ENCODE results near the gene FBF1.
"Not testable (repeated sequence)": the region's sequence is repeated elsewhere in the genome, so short reads cannot be mapped to it uniquely, and the experiment has no call there.

Gene FBF1, protein sequence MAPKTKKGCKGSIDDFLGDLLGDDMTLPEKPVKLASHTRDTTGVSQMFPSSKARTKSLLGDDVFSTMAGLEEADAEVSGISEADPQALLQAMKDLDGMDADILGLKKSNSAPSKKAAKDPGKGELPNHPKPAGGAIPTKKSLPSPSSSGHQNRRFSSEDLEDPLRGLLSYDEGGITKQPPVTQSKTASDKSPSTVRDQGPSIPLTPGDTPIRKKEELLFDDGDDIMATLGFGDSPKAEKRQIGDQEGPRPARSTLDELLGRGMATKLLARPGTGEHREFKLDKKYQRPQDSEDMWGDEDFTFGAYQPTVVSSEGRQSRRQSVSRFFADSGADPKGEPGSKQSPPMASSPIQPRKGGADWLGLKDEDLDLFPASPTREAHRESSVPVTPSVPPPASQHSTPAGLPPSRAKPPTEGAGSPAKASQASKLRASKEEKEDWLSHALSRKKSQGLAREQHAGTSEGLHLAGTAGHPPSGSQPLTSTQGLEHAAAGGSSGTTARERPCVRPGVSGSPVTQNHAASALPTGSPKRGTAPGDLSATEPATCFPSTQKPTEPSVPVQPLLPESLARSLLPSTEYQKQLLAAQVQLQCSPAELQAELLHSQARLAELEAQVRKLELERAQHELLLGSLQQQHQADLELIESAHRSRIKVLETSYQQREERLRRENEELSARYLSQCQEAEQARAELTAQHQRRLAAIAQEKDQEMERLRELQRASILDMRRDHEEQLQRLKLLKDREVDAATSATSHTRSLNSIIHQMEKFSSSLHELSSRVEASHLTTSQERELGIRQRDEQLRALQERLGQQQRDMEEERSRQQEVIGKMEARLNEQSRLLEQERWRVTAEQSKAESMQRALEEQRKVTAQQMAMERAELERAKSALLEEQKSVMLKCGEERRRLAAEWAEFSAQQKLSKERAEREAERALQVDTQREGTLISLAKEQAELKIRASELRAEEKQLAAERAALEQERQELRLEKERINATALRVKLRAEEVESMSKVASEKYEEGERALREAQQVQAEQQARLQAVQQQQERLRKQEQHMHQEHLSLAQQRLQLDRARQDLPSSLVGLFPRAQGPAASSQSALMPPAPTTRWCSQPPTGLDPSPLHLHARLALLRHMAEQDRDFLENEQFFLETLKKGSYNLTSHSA

DNA sequence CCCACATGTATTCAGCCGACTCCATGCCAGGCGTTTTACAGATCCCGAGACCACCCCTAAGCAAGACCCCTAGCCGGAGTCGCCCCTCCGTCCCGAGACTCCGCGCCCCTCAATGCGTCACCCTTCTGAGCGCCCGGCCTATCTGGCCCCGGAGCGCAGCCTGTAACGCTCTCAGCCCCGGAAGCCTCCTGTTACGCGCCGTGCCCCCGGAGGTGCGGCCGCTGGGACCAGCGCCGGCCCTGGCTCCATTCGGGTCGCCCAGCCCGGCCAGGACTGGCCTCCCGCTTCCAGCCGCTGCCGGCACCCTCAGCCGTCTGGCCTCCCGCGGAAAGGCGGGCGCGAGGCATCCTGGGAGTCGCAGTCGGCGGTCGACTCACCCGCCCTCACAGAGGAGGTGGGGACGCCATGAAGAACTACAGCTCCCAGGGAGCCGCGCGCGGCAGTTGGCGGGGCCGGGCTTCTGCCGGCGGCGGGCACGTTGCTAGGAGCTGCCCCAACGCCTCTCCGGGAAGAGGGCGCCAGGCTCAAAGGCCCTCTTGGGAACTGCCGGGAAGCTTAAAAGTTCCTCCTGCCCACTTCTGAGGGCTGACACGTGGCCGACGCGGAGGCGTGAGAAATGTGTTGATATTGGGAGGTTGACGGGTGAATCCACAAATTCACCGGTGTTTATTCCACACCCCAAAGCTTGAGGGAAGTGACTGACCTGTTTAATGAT is at the start of gene FBF1:
TSS of gene FBF1 (minus strand) at position 316 of the 715 bp plus-strand sequence. CDS start 2,893 bp downstream, outside the sequence.
- peak; percentile 89 for DNase-seq

DNA sequence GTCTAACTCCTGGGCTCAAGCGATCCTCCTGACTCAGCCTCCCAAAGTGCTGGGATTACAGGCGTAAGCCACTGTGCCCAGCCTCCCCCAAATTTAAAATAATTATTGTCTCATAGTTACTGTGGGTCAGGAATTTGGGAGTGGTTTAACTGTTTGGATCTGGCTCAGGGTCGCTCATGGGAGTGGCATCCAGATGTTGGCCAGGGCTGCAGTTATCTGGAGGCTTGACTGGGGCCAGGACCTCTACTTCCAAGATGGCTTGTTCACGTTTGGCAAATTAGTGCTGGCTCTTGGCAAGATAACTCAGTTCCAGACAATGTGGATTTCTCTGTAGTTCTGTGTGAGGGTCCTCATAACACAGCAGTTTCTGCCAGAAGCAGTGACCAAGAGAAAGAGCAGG is 46.2 kb upstream of the FBF1 start:
- DNase-seq = no peak

DNA sequence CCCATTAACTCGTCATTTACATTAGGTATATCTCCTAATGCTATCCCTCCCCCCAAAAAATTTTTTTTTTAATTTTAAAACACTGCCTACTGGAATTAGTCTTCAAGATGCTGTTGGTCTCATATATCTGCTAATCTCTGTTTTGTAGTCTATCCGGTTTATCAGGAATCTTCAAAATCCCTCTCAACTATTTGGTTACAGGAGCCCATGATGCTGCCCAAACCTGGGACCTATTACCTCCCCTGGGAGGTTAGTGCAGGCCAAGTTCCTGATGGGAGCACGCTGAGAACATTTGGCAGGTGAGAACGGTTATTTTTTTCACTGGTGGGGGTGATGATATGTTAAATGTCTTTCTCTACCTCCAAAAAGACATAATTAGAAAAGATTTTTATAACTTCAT is 45.1 kb upstream of the FBF1 start:
- no peak for DNase-seq

DNA sequence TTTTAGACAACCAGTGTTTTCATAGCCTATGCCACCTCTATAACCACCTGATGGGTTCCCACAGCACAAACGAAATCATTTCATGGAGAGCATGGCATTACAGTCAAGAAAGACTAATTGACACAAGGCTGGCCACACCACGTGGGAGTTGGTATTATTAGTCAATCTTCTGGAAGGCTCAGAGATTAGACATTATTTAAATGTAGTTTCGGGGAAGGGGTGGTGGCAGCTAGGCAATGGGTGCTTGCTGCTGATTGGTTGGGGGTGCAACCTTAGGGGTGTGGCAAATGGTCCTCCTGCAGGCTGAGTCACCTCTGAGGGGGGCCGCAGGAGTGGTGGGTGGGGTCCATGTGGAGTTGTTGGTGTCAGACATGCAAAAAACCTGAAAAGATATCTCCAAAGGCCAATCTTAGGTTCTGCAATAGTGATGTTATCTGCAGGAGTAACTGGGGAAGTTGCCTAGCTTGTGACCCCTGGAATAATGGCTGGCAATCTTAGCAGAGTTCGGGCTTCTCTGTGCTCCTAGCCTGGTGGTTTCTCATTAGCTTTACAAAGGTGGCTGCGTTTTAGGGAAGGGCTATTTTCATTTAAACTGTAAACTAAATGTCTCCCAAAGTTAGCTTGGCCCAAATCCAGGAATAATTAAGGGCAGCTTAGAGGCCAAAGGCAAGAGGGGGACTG is 42.8 kb upstream of the FBF1 start:
- DNase-seq = no peak

DNA sequence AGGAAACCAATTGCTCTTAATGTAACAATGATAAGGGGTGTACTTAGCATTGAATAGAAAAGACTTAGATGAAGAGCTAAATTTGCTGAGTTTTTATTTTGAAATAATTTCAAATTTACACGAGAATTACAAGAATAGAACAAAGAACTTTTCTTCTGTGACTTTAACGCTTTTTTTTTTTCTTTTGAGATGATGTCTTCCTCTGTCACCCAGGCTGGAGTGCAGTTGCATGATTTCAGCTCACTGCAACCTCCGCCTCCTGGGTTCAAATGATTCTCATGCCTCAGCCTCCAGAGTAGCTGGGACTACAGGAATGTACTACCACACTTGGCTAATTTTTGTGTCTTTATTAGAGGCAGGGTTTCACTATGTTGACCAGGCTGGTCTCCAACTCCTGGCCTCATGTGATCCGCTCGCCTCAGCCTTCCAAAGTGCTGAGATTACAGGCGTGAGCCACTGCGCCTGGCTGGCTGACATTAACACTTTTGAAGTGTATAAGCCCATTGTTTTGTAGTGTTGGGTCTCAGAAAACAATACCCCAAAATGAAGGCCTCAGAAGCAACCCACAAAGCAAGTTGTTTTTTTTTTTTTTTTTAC is 40.3 kb upstream of the FBF1 start:
- DNase-seq = no peak

DNA sequence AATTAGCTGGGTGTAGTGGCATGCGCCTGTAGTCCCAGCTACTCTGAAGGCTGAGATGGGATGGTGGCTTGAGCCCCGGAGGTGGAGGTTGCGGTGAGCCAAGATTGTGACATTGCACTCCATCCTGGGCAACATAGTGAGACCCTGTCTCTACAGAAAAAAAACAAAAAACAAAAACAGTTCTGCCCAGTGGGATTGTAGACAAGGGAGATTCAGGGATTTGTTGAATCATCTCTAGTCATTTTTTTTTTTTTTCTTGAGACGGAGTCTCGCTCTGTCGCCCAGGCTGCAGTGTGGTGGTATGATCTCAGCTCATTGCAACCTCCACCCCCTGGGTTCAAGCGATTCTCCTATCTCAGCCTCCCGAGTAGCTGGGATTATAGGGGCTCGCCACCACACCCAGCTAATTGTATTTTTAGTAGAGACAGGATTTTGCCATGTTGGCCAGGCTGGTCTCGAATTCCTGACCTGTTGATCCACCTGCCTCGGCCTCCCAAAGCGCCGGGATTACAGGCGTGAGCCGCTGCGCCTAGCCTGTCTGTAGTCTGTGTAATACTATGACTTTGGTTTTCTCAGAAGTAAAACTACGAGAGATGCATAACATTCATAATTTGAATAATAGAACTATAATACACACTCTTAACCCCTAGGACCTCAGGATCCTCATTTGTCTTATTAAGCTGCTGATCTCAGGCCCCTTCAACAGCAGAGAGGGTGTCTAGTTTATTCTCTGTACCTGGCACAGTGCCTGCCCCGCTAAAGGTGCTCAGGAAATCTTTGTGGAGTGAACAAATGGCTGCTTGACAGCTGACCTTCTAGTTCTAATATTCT is 39.6 kb upstream of the FBF1 start:
- no peak for DNase-seq

DNA sequence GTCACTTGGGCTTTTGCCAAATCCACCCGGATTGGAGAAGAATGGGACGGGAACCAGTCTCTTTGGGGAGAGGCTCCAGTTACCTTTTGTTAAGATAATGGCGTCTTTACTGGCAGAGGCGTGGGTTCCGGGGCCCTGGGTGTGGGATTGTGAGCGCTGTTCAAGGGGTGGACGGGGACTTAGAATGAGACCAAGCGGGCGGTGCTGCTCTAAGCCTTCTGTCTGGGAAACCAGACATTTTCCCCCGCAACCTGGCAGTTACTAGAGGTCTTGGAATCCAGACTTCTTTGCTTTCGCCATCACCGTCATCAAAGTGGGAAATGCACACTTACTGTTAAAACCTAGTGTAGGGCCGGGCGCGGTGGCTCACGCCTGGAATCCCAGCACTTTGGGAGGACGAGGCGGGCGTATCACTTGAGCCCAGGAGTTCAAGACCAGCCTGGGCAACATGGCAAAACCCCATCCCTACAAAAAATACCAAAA is 38.9 kb upstream of the FBF1 start:
- no peak for DNase-seq

DNA sequence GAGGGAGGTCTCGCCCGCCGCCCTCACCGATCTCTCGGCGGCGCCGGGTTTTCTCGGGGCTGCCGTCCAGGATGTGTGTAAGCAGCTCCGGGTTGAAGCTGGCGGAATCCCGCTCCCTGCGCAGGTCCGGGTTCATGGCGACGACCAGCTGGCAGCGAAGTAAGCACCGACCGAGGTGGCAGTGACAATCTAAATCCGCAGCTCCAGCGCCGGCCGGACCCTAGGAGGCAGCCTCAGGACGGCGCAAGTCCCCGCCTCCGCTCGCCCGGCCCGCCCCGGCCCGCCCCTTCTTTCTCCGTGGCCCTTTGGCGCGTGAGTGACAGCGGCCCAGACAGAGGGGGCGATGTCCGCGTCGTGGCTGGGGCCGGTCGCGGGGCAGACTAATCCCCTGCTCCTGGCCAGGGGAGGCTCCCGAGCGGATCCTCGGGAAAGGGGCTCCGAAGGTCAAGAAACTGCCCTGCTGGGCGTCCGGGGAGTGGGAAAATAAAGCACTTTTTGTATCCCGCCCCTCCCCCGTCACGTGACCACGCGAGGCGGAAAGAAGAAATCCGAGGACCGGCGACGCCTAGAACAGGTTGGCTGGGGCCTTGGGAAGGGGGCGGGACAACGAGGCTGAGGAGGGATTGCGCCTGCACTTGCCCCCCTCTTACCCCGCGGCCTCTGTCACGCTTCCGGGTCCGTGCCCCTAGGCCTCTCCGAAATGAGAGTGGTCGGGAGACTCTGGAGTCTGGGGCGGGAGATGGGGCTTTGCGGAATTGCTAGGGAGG is 38.3 kb upstream of the FBF1 start, which contains the start of the genes ACOX1 and TEN1:
TSS of gene ACOX1 (minus strand) at position 229 of the 767 bp plus-strand sequence. CDS start at position 136, 93 bp downstream.
TSS of gene TEN1 (plus strand) at position 303 of the 767 bp plus-strand sequence. CDS start 6,953 bp downstream, outside the sequence.
- DNase-seq = peak; percentile 97

DNA sequence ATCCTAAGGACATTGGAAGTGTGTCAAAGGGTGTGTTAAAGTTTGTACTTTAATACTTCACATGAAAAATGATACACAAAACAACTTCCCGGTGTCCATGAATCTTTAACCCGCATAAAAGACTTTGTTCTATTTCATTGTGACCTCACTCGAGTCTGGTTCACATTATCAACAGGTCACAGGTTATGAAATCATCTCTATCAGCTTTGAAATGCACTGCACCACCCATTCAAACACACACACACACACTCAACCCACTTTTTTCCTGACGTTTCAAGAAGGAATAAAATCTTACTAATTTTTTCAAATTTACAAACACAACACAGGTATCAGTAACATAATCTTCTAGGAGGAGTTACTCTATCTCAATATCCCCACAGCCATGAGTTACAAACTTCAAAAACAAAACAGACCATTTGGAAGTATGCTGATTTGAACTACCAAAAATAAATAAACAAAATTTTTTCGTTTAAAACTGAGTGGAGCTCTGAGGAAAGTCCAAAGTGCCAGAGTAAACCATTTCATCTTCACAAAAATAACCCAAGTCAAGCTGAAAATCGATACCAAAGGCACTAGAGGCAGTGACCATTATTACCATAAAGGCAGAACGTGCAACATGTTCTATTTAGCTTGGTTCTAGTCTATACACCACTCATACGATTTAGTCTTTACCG is 35.5 kb upstream of the FBF1 start:
- DNase-seq = no peak

DNA sequence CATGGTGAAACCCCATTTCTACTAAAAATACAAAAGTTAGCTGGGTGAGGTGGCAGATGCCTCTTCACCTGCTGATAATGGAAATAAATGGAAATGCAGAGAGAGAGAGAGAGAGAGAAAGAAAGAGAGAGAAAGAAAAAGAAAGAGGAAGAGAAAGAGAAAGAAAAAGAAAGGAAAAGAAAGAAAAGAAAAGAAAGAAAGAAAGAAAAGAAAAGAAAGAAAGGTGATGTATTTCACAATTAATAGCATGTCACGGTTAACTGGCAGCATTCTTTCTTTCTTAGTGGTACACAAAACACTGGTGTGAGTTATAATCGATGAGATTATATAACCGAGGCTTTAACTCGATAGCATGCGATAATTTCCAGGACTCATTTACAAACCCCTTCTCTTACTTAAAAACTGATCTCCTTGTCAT is 34.9 kb upstream of the FBF1 start:
- DNase-seq = no peak

DNA sequence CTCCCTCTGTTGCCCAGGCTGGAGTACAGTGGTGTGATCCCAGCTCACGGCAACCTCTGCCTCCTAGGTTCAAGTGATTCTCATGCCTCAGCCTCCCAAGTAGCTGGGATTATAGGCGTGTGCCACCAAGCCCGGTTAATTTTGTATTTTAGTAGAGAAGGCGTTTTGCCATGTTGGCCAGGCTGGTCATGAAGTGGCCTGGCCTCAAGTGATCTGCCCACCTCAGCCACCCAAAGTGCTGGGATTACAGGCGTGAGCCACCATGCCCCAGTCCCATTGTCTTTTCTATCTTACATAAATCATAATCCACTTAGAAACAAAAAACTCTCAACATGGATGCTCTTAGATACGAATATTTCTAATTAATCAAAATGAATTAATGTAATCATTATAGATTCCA is 34.3 kb upstream of the FBF1 start:
- DNase-seq = not testable (repeated sequence)

DNA sequence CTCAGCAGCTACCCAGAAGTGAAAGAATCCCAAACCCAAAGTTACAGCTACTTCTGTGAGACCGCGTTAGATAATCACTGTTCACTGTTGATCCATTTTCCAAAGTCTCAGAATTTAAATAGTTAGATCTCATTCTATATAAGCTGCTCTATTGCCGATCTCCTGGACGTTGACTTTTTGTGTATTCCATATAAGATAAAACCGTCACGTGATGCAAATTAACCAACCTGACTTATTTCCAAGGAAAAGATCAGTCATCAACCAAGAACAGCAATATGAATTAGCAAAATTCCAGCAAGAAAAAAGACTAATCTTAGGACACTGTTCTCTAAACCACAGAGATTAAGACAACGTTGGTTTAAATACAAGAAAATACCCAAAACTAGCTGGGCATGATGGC is 29.8 kb upstream of the FBF1 start:
- no peak for DNase-seq

DNA sequence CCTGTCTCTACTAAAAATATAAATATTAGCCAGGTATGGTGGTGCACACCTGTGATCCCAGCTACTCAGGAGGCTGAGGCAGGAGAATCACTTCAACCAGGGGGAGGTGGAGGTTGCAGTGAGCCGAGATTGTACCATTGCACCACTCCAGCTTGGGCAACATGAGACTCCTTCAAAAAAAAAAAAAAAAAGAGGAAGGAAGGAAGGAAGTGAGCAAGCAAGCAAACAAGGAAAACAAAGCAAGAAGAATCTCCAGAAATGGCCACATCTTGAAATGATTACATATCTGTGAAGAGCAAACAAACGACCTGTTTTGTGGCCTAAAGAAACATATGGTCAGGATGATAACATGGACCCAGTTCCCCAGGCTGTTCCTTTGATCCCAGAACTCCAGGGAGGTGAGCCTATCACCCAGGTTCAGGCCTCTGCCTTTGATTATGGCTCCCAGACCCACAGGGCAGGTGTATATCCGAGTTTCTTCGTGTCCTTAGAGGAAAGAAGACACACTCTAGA is 29.2 kb upstream of the FBF1 start:
- DNase-seq = no peak

DNA sequence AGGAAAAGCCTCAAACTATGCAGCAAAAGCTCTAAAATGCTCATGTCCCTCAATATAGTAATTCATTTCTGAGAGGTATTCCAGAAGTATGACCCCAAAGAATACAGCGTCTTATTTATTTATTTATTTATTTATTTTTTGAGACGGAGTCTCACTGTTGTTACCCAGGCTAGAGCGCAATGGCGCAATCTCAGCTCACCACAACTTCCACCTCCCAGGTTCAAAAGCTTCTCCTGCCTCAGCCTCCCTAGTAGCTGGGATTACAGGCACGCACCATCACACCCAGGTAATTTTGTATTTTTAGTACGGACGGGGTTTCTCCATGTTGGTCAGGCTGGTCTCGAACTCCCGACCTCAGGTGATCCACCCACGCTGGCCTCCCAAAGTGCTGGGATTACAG is 28.2 kb upstream of the FBF1 start:
- DNase-seq = not testable (repeated sequence)

DNA sequence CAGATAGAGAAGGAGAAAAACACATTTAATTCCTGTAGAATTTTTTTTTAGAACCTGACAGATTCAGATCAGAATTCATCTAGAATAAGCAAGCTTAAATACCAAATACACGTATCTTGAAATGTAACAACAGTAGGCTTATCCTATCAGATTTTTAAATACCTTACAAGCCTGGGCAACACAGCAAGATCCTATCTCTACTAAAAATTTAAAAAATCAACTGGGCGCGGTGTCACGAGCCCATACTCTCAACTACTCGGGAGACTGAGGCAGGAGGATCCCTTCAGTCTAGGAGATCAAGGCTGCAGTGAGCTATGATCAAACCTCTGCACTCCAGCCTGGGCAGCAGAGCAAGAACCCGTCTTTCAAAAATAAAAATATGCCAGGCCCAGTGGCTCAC is 24.6 kb upstream of the FBF1 start:
- no peak for DNase-seq

DNA sequence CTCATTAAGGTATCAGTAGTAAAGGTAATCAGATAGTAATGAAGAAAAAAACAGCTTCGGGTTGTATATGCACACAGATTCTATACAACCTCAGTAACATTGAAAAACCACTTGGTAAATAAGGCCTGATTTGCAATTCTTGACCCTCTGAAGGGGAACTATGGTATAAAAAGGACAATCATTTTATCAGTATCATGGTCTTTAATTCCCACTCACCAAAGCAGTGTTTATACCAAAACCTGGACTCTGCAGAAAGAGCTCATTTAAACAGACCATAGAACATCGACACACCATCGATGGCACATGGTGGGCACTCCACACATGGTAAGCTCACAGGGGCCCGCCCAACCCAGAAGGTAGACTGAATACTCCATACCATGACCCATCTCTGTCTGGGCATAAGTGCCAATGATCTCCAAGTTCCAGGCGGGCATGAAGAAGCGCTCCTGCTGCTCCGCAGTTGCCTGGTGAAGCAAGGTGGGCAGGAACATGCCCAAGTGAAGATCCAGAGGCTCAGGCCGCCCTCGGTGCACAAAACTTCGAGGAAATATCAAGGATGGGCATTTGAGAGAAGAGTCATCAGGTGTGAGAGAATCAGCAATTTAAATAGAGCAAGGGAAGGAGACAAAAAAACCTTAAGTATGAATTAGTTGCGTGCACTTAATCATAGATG is 19.1 kb upstream of the FBF1 start:
- DNase-seq = no peak

DNA sequence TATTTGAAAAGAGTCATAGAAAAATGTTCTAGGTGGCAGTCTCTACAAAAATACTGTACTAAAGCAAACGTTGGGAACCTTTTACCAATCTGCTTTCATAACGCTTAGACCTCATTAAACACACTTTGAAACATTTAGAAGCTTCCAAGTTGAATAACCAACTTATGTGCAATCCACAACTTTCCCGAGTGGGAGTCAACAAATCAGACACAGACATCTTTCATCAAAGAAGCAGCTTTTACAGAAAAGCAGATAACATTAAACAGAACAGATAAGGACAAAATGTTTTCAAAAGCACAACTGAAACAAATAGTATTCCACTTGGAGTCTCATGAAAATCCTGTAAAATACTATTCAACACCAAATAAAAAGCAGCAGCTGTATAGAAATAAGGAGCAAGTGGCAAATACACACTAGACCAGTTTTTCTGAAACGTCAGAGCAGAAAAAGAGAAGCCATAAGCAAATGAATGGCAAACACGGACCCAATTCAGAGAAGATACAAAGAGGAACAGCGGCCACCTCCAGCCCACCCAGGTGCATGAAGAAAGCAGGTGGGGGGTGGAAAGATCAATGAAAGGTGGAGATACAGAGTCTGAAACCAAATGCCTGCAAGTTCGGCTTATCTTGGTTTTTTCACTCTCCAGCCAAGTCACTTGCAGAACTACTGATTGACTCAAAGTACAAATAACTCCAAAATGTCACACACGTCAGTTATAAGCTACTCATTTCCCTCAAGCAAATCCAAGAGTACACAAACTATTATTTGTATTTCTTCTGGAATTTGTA is 18.4 kb upstream of the FBF1 start:
- no peak for DNase-seq
